Osteocyte (in vitro differentiated cells): ENCODE measurements around the gene SGMS1. TPM values are rescaled to one million over a fixed set of nuclear protein-coding genes. Genes with fewer than 3 reads are reported as not detected.
A peak's percentile ranks its signal among the peaks of the same experiment; 100 is the strongest.

Source experiments
- DNase-seq: peaks from one replicate; pipeline ENCODE4 v3.0.0; 2021; ENCODE audit warnings: mixed read lengths; ENCODE audit not compliant: unreplicated experiment; ENCODE audit errors: extremely low spot score
- H3K27ac Mint-ChIP-seq: one replicate; pipeline ENCODE4 v1.8.0; 2021; ENCODE audit warnings: mild to moderate bottlenecking, mixed read lengths; ENCODE audit not compliant: unreplicated experiment
- H3K27me3 Mint-ChIP-seq: one replicate; pipeline ENCODE4 v1.8.0; 2021; ENCODE audit warnings: mixed read lengths; ENCODE audit not compliant: unreplicated experiment
- H3K36me3 Mint-ChIP-seq: one replicate; pipeline ENCODE4 v1.8.0; 2021; ENCODE audit warnings: mixed read lengths; ENCODE audit not compliant: unreplicated experiment
- H3K4me1 Mint-ChIP-seq: one replicate; pipeline ENCODE4 v1.8.0; 2021; ENCODE audit warnings: mixed read lengths; ENCODE audit not compliant: unreplicated experiment
- H3K4me3 Mint-ChIP-seq: one replicate; pipeline ENCODE4 v1.8.0; 2021; ENCODE audit warnings: mild to moderate bottlenecking, moderate library complexity, mixed read lengths; ENCODE audit not compliant: unreplicated experiment
- H3K9me3 Mint-ChIP-seq: one replicate; pipeline ENCODE4 v1.8.0; 2021; ENCODE audit warnings: mixed read lengths; ENCODE audit not compliant: unreplicated experiment
- CTCF ChIP-seq: fragments of 200-600 bp; sonication (generic); IDR thresholded peaks from 2 replicates; pipeline ENCODE4 v1.5.0; 2021; ENCODE audit warnings: antibody characterized with exemption, mild to moderate bottlenecking, moderate library complexity
- total RNA-seq: library from RNA; stranded (reverse); gene quantifications from 2 replicates; pipeline ENCODE4 v1.2.1, GENCODE V29; 2021

The SGMS1 gene
- total RNA-seq, 1 donor from 2014 or later, result 21.0 TPM

- no peak for DNase-seq
- Mint-ChIP-seq H3K4me1 (peaks cover 23% of the 10 kb centered on the region), H3K9me3 (no peaks in the 10 kb centered on the region), H3K27ac (peak overlapping the region; percentile 72), H3K36me3 (no peaks in the 10 kb centered on the region), H3K4me3 (peak overlapping the region; percentile 87), H3K27me3 (no peaks in the 10 kb centered on the region)
- TF ChIP-seq CTCF, result no peak
These were observed 206.3 kb downstream of the SGMS1 start for GRCh38 chr10:50417486-50417885.

- no peaks in the 10 kb centered on the region for H3K9me3 Mint-ChIP-seq
- TF ChIP-seq CTCF, result no peak
- H3K4me1 Mint-ChIP-seq, result peaks cover 25% of the 10 kb centered on the region
- no peak overlapping the region for H3K27ac Mint-ChIP-seq
- no peak overlapping the region for H3K4me3 Mint-ChIP-seq
- no peak for DNase-seq
- no peaks in the 10 kb centered on the region for H3K27me3 Mint-ChIP-seq
- H3K36me3 Mint-ChIP-seq, result no peaks in the 10 kb centered on the region
These were observed 206.9 kb downstream of the SGMS1 start for GRCh38 chr10:50416881-50417280.

- Mint-ChIP-seq H3K27me3 (no peaks in the 10 kb centered on the region), H3K9me3 (no peaks in the 10 kb centered on the region), H3K4me3 (no peak overlapping the region), H3K27ac (no peak overlapping the region), H3K4me1 (peaks cover 31% of the 10 kb centered on the region), H3K36me3 (no peaks in the 10 kb centered on the region)
- peak; percentile 47 for TF ChIP-seq CTCF
- DNase-seq, result no peak
These were observed 207.5 kb downstream of the SGMS1 start for GRCh38 chr10:50416181-50416824.

GRCh38 chr10:50415292-50415691 lies 208.5 kb downstream of the SGMS1 start:
- TF ChIP-seq CTCF, result no peak
- H3K27me3 Mint-ChIP-seq, result no peaks in the 10 kb centered on the region
- H3K4me3 Mint-ChIP-seq, result no peak overlapping the region
- DNase-seq, result no peak
- H3K36me3 Mint-ChIP-seq, result no peaks in the 10 kb centered on the region
- H3K4me1 Mint-ChIP-seq, result peaks cover 41% of the 10 kb centered on the region
- no peaks in the 10 kb centered on the region for H3K9me3 Mint-ChIP-seq
- no peak overlapping the region for H3K27ac Mint-ChIP-seq

GRCh38 chr10:50410066-50410811 lies 213.5 kb downstream of the SGMS1 start:
- Mint-ChIP-seq H3K9me3 (no peaks in the 10 kb centered on the region), H3K4me1 (peaks cover 30% of the 10 kb centered on the region)
- DNase-seq, result no peak

More at GRCh38 chr10:50410066-50410811, 213.5 kb downstream of the SGMS1 start:
- no peak for TF ChIP-seq CTCF
- H3K36me3 Mint-ChIP-seq, result no peaks in the 10 kb centered on the region
- no peak overlapping the region for H3K4me3 Mint-ChIP-seq
- peak overlapping the region; percentile 39 for H3K27ac Mint-ChIP-seq
- H3K27me3 Mint-ChIP-seq, result no peaks in the 10 kb centered on the region
